ENCODE results near the gene SETD1A.

- TF ChIP-seq CTCF (IDR thresholded peaks at IDR 0.05) (no peak), POLR2AphosphoS5 (IDR thresholded peaks at IDR 0.05) (no peak)
Measured at GRCh38 chr16:30921459-30921747, 36.2 kb upstream of the SETD1A start.

All from upper lobe of left lung (tissue), 4 donors.